ENCODE data around the gene XPC.

Gene XPC

DNA sequence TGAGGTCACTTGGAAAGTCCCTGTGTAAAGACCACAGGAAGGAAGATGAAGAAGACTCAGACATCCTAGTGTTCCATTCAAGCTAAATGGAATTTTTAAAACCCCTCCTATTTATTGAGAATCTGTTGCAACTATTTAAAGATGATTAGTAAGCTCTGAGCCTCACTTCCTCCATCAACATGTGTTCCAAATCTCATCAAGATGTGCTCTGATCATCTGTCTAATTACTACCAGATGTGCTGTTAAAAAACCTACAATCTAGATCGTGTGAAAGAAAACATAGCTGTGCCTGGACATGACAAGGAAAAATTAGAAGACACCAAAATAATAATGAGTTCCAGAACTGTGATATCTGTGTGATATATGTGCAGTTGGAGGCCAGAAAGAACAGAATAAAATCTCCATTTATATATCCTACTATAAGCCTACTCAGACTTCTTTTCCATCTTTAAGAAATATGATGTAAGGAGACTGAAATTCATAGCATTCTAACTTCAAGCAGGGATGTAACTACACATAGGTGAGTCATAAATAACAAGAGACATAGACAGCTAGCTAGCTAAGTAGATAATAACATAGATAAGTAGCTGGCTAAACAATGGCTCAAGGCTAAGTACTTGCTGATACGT lies 7.8 kb downstream of the XPC start:
- DNase-seq (ENCODE audit: low read depth in 2 of 2): no peak

DNA sequence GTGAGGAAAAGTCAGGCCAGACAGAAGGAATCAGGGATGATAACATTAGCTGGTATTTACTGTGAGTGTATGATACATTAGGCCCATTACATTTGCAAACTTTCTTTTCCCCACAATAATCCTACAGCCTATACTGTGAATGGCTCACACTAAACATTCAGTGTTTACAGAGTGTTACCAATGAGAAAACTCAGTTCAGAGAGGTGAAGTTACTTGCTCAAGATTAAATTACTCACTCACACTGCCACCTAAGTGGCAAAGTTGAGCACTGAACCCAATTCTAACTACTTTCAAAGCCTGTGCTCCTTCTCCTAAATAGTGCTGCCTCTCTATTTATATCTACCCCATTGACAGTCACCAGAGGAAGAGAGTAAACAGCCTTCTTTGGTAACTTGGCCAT lies 8.5 kb downstream of the XPC start:
- no peak for DNase-seq (ENCODE audit: low read depth in 2 of 2)

DNA sequence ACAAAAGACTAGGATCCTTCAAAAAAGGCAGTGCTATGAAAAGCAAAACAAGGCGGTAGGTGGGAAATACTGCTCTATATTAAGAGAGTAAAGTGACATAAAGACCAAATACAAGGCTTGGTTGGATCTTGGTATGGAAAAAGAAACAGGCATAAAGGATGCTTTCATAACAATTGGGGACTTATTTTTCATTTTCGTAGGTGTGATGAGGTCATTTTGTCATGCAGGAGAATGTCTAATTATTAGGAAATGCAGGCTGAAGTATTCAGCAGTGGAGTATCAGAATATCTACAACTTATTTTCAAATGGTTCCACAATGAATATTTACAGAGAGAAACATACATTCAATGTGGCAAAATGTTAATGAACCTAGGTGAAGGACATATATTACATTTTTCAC lies 9.0 kb downstream of the XPC start:
- DNase-seq (ENCODE audit: low read depth in 2 of 2): no peak

DNA sequence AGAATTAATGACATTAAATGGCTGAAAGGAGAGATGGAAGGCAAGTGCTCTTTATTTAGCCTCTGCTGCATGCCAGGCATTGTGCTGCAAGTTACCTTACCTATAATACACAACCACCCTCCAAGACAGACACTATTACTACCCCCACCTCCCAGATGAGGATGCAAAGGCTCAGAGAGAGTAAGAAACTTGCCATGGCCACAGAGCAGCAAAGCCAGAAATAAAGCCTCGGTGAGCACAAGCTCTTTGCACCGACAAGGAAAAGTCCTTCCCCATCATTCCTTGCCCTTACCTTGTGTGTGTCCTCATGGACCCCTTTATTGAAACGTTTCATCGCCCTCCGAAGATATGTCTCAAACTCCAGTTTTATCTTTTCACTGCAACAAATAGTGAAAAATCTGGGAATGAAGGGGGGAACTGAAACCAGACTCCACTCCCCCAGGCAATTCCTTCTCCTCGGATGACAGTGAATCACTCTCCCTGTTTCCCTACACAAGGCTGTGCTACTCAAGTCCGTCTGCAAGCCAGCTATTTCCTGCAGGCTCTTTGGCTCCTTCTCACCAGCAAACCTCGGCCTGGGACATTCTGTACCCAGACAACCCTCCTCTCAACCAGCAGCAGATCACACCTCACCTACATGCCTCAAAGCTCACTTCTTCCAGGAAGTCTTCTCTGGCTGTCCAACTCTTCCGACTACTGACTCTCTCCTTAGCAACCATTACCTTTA lies 11.4 kb downstream of the XPC start:
- DNase-seq (ENCODE audit: low read depth in 2 of 2): no peak

DNA sequence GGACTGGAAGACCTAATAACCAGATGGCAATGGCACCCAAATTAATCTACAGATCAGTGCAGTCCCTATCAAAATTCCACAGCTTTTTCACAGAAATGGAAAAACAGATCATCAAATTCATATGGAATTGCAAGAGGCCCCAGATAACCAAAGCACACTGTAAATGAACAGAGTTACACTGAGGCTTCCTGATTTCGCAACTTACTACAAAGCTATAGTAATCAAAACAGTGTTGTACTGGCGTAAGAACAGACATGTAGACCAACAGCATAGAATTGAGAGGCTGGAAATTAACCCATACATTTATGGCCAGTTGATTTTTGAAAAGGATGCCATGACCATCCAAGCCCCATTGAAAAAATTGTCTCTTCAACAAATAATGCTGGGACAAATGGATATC lies 16.2 kb downstream of the XPC start:
- DNase-seq (ENCODE audit: low read depth in 2 of 2): no peak

DNA sequence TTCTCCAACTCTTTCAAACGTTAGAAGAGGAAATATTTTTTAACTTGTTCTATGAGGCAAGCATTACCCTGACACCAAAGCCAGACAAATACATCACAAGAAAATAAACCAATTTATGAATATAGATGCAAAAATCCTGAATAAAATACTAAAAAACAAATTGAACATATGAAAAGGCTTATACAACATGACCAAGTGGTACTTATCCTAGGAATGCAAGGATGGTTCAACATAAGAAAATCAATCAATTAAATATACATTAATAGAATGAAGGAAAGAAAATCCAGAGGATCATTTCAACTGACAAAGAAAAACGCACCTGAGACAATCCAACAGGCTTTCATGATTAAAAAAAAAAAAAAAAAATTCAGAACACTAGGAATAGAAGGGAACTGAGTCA lies 17.1 kb downstream of the XPC start:
- no peak for DNase-seq (ENCODE audit: low read depth in 2 of 2)

DNA sequence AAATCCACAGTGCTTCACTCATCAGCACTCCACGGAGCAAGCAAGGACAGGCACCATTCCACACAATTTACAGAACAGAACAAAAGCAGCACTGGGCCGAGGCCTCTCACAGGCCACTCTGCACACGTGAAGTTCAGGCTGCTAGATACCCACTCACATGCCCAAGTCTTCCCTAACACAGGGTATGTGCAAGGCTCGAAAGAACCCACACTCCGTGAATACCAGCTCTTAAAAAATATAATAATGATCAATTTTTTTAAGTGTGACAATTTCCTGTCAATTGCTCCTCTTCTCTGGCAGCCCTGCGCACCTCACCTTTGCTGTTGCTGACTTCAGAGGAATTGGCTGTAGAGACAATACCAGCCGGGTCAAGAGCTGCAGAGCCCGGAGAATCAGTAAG lies 19.0 kb downstream of the XPC start:
- DNase-seq (ENCODE audit: low read depth in 2 of 2): no peak

DNA sequence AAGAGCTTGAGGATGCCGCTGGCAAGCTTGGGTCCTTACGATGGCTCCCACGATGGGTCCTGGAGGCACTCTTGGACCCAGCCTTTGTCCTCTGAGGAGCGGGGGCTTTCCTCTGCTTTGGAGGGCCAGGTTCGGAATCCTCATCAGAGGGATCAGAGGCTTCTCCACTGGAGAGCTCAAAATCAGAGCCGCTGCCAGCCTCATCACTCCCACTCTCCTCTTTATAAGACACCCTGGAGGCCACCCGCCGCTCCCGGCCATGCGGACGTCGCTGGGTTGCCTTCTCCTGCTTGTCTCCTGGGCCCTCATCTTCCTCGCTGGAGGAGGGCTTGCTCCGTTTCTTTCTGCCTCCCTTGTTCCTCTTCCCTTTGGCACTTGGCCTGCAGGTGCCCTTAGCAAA lies 20.0 kb downstream of the XPC start:
- no peak for DNase-seq (ENCODE audit: low read depth in 2 of 2)

DNA sequence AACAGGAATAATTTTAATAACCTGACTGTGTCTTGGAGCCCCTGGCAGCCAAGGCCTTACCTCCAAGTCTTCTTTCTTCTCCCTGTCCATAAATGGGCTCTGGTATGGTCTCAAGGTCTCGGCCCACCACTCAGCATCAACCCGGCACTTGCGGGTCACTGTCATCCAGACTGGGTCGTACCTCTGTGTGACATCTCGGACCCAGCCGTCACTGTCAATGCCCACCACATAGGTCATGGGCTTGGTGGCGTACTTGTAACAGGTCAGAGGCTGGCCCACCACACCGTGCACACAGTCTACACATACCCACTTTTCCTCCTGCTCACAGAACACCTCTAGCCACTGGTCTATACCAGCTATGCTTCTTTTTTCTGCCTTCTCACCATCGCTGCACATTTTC lies 20.4 kb downstream of the XPC start:
- no peak for DNase-seq (ENCODE audit: low read depth in 2 of 2)

DNA sequence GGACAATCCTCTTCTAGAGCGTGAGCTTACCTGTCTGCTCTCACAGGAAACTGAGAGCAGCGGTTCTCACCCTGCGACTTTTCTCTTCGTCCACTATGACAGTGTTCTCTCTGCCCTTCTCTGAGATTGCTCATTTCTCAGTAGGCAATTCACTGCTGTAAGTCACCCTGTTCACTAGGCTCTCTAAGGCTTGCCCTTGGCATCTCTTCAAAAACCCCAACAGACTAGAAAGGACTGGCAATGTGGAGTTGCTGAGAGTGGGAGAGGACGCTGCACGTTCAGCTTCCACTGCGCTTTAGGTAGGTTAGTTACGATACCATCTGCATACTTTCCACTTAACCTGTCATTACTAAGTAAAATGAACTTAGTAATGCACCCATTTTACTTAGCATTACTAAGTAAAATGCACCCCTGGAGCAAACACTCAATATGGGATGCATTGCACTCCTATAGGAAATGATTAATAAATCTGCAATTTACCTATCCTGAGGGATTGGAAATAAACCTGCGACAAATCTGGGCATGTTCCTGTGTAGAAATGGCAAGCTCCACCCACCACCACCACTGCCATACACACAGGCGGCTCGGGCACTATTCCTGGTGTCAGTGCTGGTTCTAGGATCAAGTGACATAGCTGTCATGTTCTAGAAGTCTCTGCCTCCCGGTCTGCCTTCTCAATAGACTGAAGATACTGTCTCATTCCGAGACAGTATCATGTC lies 21.4 kb downstream of the XPC start:
- no peak for DNase-seq (ENCODE audit: low read depth in 2 of 2)

DNA sequence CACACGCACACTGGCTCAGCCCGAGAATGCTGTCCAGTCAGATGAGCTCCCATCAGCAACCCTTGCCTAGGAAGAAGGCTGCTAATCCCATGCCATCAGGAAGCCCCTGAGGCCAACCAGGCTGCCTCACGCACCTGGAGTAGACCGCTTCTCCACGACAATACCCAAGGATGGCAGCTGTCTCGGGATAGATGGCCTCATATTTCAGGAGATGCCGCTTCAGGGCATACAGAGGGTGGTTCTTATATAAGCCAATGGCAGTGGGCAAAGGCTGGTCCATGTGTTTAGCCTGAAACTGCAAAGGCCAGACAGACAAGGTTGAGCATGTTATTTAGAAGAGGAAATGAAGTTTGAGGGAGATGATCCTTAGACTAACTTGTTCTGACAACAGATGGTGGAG lies 22.2 kb downstream of the XPC start:
- DNase-seq (ENCODE audit: low read depth in 2 of 2): no peak

DNA sequence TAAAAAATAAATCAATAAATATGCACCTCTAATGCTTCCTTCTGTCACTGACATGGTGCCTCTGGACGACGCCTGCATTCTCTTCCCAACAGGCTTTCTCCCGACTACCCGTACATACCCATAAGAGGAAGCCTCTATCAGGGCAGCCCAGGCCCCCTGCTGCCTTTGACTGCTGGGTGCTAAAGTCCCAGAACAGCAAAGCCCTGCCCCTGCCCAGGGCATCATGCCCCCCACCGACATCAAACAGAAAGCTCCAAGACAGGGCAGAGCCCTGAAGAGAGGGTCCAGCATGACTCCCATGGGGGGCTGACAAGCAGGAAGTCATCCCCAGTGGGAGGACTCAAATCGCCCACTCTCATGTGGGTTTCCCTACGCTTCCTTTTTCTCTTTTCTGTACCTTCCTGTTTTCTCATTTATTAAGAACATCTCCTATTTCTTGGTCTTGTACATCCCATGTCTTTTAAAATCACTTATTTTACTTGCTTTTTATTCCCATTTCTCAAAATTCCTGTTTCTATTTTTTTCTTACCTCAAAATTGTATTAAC lies 23.4 kb downstream of the XPC start:
- DNase-seq (ENCODE audit: low read depth in 2 of 2): no peak

DNA sequence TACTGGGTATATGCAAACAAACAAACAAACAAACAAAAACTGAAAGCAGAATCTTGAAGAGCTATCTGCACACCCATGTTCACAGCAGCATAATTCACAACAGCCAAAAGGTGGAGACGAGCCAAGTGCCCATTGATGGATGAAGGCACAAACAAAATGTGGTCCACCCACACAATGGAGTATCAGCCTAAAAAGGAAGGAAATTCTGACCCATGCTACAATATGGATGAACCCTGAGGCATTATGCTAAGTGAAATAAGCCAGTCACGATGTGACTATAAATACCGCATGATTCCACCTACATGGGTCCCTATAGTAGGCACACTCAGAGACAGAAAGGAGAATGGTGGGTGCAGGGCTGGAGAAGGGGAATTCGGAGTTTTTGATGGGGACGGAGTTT lies 24.1 kb downstream of the XPC start:
- no peak for DNase-seq (ENCODE audit: low read depth in 2 of 2)

DNA sequence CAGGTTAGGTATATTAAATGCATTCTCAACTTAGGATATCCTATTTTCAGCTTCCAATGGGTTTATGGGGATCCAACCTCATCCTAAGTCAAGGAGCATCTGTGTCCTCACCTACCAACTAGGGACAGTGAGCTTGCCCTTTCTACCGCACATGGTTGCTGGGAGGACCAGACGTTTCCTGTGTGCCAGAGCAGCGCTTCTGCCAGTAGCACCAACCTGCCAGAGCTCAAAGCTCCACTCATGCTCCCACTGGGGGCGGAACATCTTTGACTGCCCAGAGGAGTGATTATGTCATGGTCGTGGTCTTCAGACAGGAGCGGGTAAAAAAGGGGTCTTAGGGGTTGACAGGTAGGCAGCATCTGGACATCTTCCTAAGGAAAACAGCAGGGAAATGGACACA lies 24.7 kb downstream of the XPC start:
- DNase-seq (ENCODE audit: low read depth in 2 of 2): no peak

DNA sequence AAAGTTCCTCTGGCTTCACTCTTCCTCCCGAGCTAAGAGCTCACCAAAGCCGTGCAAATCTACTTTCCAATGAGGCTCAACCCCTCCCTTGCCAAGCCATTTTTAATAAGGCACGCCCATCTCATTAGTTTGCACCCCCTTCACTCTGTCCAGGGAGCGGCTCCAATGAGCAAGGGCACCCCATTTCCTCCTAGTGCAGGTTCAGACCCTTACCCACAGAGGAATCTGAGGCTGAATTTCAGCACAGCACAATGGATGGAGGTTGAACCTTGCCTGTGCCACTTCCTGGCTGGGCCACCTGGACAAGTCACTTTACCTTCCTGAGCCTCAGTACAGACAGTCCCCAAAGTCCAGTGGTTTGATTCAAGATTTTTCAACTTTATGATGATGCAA lies 25.4 kb downstream of the XPC start:
- DNase-seq (ENCODE audit: low read depth in 2 of 2): no peak

DNA sequence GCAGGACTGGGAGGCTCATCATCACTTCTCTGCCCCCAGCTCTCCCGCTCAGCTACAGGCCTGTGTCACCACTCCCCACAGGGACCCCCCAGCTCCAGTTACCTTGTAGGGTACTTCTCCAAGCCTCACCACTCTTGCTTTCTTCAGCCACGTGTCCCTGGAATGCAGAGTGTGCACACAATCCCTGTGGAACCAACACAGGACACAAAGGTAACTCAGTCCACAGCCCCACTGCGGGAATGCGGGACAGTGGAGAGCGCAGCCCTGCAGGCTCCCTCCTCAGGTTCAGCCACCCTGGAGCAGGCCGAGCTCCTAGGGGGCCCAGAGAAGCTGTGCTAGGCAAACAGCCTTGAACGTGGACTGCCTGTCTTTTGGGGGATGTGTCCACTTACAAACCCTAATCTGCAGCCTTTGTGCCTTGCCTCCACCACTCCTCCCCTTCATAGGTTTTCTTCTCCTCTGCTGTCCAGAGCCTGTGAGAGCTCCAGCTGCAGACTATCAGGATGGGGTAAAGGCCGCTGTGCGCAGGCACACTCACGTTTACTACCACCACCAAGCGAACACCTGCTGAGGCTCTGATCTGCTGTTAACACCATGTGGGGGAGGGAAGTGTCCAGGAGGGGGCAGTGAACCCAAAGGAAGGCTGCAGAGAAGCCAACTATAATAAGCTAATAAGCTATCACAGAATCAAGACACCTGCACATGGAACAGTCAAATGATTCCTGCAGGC lies 26.0 kb downstream of the XPC start:
- no peak for DNase-seq (ENCODE audit: low read depth in 2 of 2)

DNA sequence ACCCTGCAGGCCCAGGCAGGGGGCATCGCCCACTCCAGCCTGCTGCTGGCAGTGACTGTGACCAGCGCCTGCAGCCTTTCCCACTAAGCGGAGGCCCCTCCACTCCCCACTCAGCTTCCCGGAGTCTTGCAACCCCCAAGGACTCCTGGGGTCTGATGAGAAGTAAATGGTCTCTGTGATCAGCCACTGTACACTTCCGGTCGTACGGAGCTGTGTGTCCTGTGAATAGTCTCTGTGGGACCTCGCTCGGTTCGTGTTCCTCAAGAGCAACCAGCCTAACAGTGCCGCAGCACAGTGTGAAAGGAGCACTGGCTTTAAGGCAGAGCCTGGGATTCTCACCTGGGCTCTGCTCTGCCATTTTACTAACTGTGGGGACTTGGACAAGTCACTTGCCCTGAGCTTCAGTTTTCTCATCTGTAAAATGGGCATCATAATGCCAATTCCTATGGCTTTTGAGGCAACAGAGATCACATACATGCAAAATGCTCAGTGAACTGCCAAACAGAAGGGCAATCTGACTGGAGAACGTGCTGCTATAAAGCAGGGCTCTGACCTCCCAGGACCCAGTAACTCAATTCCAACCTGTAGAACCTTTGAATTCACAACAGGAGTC lies 26.8 kb downstream of the XPC start:
- DNase-seq (ENCODE audit: low read depth in 2 of 2): no peak

DNA sequence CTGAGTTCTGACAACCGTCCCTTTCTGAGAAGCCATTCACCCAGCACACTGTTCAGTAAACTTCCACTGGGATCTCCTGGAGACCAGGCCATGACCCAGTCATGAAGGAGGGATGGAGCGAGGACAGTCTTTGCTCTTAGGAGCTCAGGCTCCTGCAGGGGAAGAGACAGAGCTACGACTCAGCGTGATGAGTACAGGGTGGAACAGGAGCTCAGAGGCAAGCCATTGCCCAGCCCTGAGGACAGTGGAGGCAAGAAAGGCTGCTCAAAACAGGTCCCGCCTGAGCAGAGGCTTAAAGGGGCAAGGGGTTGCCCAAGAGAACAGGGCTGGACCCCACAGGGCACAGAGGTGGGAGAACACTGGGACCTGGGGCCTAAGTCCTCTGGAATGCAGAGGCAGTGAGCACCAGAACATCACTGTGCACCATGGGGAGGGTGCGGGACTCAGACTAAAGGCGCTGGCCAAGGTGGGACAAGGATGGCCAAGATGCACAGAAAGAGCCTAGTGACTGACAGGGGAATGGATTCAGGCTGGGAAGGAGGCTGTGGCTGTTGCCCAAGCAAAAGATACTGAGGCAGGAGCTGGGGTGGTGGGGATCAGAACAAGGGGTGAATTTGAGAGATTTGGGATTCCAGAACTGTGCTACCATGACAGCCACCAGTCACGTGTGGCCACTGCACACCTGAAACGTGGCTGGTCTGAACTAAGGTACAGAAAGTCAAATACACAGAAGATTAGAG lies 27.7 kb downstream of the XPC start:
- no peak for DNase-seq (ENCODE audit: low read depth in 2 of 2)

DNA sequence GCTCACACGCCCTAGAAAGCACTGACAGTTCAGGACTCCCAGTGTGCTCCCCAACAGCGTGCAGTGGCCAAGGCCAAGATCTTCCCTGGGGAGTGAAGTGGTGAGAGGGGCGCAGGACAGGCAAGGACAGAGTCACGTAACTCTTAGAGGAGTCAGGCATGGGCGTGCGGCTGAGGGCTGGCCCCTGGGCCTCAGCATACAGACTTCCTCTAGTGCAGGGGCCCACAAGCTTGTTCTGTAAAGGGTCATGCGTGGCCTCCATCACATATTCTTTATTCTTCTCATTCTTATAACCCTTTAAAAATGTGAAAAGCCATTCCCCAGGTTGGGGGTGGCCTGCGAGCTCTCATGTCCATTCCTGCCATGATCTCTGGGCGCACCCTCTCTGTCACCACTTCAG lies 28.3 kb downstream of the XPC start:
- no peak for DNase-seq (ENCODE audit: low read depth in 2 of 2)

DNA sequence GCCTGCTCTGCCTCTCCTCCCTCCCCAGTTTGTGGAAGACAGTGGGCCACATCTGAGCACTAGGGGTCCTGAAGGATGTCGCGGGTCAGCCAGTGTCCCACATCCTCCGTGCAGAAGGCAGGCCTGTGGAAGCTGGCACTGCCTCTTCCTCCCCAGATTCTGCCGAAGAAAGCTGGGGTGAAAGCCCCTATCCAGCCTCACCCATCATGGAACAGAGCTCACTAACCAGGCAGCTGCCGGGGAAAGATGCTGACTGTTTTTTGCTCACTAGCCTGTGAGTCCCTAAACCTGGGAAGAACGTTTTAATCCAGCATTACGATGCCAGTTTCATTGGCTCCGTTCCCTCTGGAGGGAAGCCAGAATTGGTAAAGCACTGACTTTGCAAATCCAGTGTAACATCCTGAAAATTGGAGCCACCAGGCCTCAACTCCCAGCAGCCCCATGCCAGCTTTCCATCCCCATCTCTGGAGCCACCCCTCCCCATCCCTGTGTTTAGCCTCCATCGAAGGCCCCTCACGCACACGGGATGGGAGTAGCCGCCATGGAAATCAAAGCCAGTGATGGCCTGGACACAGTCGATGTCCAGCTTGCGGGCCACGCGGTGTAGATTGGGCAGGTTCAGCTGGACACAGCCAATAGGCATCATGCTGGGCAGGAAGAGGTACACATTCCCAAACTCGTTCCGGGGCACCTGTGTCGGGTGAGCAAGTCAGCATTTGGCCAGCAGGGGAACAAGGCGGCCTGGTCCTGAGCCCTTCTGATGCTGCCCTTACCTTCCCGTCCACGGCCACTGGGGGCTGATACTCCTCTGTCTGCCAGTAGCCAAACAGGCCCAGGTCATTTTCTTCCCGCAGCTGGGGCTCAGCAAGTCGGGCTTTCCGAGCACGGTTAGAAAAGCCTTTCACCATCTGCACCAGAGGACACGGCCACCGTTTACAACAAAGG lies 30.1 kb downstream of the XPC start:
- no peak for DNase-seq (ENCODE audit: low read depth in 2 of 2)
